HG03103 (cell line): ENCODE results near the gene ZNFX1.
"Not testable (repeated sequence)": the region's sequence is repeated elsewhere in the genome, so short reads cannot be mapped to it uniquely, and the experiment has no call there.

Experiments
- ATAC-seq: cut with Tn5 transposase; IDR thresholded peaks from one replicate; pipeline ENCODE4 v1.9.1; 2021; ENCODE audit warnings: low read depth; ENCODE audit not compliant: unreplicated experiment

The ZNFX1 gene

DNA sequence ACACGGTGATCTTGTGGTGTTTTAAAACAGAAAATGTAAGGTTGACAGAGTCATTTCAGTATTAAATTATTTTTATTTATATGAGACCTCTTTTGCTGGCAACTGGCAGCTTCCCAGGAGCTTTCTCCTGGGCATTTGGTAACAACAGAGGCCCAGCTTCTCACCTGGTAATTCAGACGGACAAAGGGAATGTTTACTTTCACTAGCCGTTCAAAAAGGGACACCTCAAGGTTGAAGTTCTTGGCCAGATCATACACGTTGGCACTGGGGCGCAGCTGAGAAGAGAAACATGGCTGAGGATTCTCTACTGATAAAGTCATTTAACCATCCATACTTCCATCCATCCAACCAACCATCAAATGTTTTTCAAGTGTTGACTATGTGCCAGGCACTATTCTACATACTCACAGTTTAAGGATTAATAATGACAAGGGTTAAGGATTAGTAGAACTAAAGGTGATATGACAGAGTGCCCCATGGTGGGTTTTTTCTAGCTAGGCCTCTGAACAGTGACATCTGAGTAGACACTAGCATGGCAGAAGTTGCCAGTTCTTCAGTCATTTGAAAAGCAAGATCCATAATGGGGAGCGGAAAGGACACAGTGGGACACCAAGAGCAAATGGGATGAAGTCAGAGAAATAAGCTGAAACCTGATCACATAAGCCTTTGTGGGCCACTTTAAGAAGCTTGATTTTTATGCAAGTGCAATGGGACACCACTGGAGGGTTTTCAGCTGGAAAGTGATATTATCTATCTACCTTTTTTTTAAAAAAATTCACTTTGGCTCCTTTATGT, 25.1 kb downstream of the ZNFX1 start:
- ATAC-seq = no peak

GRCh38 chr20:49248879-49249665, 28.8 kb downstream of the ZNFX1 start:
- no peak for ATAC-seq

DNA sequence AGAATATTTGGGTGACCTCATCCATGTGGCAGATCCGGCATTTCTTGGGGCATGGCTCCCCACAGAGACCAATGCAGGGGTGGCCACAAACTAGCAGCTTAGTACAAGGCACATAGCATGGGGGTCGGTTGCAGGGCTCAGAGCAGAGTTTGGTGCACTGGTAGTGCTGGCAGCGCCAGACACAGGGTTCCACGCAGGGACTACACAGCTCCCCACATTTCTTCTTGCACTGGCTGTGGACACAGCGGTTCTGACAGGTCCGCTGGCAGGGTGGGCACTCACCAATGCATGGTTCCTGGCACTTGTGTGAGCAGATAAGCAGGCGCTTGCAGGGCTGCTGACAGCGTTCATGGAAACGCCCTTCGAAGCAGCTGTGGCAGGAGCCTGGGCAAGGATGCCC, 29.6 kb downstream of the ZNFX1 start:
- no peak for ATAC-seq

DNA sequence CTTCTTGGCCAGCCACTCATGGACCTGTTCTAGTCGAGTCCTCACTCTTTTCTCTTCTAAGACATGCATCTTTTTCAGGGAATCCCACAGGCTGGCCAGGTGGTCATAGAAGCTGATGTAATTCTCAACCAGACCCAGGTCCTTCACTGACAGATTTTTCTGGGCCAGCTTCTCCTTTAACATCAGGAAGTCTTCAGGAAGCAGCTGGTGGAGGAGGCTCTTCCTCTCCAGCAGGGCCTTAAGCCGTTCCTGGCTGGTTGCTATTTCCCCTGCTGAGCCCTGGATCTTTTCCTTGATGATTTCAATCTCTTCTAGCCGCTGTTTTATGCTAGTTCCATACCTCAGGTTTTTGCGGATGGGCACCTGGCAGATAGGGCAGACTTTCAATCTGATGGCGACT, 30.1 kb downstream of the ZNFX1 start:
- ATAC-seq = no peak

DNA sequence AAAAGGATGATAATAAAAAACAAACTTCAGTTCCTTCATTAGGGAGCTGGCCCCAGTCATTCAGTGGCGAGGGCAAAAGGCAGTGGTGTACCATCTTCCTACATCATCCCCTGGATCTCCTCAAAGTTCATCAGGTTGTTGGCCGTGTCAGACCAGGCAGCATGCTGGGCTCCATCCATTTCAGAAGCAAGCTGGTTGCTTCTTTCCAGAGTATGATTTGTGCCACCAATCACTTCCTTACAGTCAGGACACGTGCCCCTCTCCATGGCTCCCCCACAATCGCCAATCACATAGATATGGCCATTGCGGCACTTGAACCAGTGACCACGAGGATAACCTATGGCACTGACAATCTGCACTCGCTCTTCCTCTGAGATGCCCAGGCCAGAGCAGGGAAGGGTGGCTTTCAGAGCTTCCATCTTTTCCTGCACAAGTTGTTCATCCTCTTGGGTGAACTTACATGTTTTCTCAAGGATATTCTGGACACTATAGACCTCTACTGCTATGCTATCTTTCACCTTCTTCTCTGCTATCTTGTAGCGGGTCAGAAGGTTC, 30.6 kb downstream of the ZNFX1 start:
- no peak for ATAC-seq

DNA sequence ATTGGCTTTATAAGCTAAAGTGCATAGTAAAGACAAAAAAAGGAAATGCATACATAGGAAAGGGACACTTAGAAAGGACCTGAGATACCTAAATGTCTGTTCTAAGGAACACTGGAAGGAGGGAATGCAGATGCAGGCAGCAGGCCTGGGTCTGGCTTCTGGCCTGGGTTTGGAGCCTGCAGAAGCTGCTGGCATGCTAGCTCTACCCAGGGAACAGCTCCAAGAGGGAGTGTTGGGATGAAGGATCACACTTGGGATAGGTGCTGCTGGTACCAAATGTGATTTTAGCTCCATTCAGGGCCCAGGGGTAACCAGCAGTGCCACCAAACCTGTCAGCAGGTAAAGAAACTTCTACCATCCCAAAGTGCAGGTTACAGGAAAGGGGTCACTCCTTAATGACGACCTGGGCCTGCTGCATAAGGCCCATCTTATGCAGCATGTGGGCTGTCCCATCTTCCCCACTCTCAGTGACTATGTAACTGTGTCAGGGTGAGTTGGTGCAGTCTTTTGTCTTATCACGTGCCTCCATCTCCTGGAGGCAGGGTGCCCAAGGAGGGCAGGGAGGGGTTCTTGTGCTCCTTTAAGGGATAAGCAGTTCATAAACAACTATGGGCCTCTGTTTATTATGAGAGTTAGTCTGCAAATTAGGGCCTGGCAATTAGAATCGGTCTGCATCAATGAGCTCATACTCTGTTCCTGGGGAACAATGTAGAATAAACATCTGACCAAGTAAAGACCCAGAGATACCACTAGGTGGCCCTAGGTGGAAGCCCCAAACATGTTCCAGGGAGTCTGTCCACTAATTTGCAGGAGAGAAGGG, 31.7 kb downstream of the ZNFX1 start:
- no peak for ATAC-seq

GRCh38 chr20:49237531-49237930, 40.3 kb downstream of the ZNFX1 start:
- no peak for ATAC-seq

DNA sequence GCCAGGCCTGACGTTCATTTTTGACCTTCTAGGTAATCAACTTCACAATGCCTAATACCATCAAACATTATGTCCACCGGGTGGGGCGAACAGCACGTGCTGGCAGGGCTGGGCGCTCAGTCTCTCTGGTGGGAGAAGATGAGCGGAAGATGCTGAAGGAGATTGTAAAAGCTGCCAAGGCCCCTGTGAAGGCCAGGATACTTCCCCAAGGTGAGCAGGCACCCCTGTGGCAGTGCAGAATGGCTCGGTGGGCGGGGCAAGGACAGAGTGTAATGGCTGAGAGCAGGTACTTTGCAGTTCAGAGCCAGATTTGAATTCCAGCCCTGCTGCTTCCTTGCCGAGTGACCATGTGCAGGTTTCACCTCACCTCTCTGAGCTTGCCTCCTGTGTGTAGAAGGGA, 41.6 kb downstream of the ZNFX1 start:
- ATAC-seq = no peak

GRCh38 chr20:49234831-49235230, 43.0 kb downstream of the ZNFX1 start:
- no peak for ATAC-seq

DNA sequence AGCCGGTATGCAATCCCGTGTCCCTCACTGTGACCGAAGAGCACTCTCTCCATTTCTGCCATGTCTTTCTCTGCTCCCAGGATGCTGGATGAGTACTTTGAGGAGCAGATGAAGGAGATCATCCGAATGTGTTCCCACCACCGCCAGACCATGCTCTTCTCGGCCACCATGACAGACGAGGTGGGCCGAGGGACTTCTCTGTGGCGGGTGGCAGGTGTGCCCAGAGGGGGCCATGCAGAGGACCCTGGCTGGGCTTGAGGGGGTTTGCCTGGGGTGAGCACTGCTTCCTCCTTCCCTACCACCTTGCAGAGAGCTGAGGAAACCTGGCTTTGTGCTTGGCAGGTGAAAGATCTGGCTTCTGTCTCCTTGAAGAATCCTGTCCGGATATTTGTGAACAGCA, 44.6 kb downstream of the ZNFX1 start:
- ATAC-seq = no peak

- no peak for ATAC-seq
Observed at GRCh38 chr20:49231471-49231870, 46.4 kb downstream of the ZNFX1 start.

GRCh38 chr20:49230561-49231133, 47.2 kb downstream of the ZNFX1 start:
- ATAC-seq = no peak

DNA sequence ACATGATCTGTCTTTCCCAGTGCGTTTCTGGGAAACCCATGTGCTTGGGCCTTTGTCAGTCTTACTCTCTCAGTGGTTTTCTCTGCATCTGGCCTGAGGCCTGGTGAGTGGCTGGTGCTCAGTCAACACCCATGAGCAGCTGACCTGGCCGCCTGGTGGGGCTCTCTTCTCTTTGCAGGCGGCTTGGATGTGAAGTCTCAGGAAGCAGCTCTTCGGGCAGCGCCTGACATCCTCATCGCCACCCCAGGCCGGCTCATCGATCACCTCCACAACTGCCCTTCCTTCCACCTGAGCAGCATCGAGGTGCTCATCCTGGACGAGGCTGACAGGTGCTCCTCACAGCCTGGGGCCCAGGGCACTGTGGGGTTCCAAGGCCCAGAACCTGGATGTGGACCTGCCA, 47.8 kb downstream of the ZNFX1 start:
- no peak for ATAC-seq

GRCh38 chr20:49229381-49229780, 48.5 kb downstream of the ZNFX1 start:
- ATAC-seq = no peak

DNA sequence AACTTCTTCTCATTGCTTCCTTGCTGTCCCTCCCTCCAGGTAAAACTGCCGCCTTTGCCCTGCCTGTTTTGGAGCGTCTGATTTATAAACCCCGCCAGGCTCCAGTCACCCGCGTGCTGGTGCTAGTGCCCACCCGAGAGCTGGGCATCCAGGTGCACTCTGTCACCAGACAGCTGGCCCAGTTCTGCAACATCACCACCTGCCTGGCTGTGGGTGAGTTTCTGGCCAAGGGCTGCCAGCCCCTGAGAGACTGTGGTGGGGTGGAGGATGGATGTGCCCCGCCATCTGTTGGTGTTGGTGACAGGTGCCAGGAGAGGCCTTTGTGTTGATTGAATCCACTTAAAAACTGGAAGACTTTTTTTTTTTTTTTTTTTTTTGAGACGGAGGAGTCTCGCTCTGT, 49.2 kb downstream of the ZNFX1 start:
- ATAC-seq = no peak

DNA sequence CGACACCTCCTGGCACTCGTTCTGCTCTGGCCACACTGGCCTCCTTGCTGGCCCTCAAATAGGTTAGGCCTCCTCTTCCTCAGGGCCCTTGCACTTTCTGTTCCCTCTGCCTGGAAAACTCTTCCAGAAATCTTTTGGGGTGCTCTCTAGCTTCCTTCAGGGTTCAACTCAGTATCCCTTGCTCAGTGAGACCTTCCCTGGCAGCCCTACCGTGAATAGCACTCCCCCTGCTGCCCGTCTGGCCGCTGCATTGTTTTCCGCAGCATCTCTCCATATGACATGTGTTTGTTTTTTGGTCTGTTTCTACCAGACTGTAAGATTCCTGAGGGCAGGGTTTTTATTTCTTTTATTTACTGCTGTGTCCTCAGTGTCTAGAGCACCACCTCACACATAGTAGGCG, 52.0 kb downstream of the ZNFX1 start:
- ATAC-seq = no peak

GRCh38 chr20:49219924-49220831, 57.7 kb downstream of the ZNFX1 start:
- no peak for ATAC-seq

- peak; percentile 84 for ATAC-seq
Observed at GRCh38 chr20:49219091-49219923, 58.5 kb downstream of the ZNFX1 start, which contains the start of gene DDX27. Gene DDX27, plus strand, starts transcription at chr20:49219416. Its CDS starts 33 bp downstream, at chr20:49219449.

DNA sequence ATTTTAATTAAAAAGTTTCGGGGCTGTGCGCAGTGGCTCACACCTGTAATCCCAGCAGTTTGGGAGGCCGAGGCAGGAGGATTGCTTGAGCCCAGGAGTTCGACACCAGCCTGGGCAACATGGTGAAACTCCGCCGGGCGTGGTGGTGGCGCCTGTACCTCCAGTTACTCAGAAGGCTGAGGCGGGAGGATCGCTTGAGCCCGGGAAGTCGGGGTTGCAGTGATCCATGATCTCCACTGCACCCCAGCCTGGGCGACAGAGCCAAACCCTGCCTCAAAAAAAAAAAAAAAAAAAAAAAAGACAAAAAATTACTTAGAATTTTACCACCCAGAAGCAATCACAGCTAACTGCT, 59.1 kb downstream of the ZNFX1 start:
- not testable (repeated sequence) for ATAC-seq
